CD4-positive, CD25-positive, alpha-beta regulatory T cell (primary cell): ENCODE data around the gene ERCC6. TPM values are rescaled to one million over a fixed set of nuclear protein-coding genes. Genes with fewer than 3 reads are reported as not detected.

Experiments
- ATAC-seq, 2 donors: fragments of 150-1000 bp; cut with Tn5 transposase; one replicate each; pipeline ENCODE4 v1.10.0; 2021; ENCODE audit warnings: low read depth in 2 of 2, moderate number of reproducible peaks in 2 of 2, moderate library complexity in 1 of 2
- DNase-seq, 3 donors: peaks; one replicate each; pipeline versions ENCODE4 v3.0.0 to v3.0.0-alpha.2; 2012 to 2022; ENCODE audit warnings: mixed read lengths in 1 of 3
- H3K27ac ChIP-seq: one replicate; pipeline ENCODE4 v1.7.0; 2013; ENCODE audit warnings: mild to moderate bottlenecking, low read length; ENCODE audit not compliant: insufficient read depth, poor library complexity, severe bottlenecking
- H3K27me3 ChIP-seq: one replicate; pipeline ENCODE4 v1.7.0; 2013; ENCODE audit warnings: low read length; ENCODE audit not compliant: control insufficient read depth, insufficient read depth
- H3K36me3 ChIP-seq: one replicate; pipeline ENCODE4 v1.7.0; 2013; ENCODE audit warnings: mild to moderate bottlenecking, low read length, moderate library complexity; ENCODE audit not compliant: control insufficient read depth, insufficient read depth
- H3K4me1 ChIP-seq: 2 replicates; pipeline ENCODE4 v1.7.0; 2013; ENCODE audit warnings: mild to moderate bottlenecking, low read length; ENCODE audit not compliant: insufficient read depth, control insufficient read depth, poor library complexity, severe bottlenecking
- H3K4me3 ChIP-seq: one replicate; pipeline ENCODE4 v1.7.0; 2013; ENCODE audit warnings: low read depth, mild to moderate bottlenecking, low read length, moderate library complexity
- H3K9me3 ChIP-seq, 2 experiments: 1 replicate in 1 of 2; 2 replicates in 1 of 2; pipeline ENCODE4 v1.7.0; 2013; ENCODE audit warnings: low read length in 2 of 2, mild to moderate bottlenecking in 1 of 2, moderate library complexity in 1 of 2; ENCODE audit not compliant: control insufficient read depth in 2 of 2
- H3K27ac Mint-ChIP-seq, 3 donors: one replicate each; pipeline ENCODE4 v1.8.0; 2020 to 2022; ENCODE audit warnings: mild to moderate bottlenecking in 3 of 3, mixed read lengths in 3 of 3, moderate library complexity in 2 of 3
- H3K27me3 Mint-ChIP-seq: one replicate; pipeline ENCODE4 v1.8.0; 2022; ENCODE audit warnings: mild to moderate bottlenecking, mixed read lengths
- H3K36me3 Mint-ChIP-seq: one replicate; pipeline ENCODE4 v1.8.0; 2020; ENCODE audit warnings: mixed read lengths
- H3K4me1 Mint-ChIP-seq, 4 donors: one replicate each; pipeline ENCODE4 v1.8.0; 2020 to 2022; ENCODE audit warnings: mixed read lengths in 4 of 4, mild to moderate bottlenecking in 1 of 4
- H3K4me3 Mint-ChIP-seq, 4 donors: one replicate each; pipeline ENCODE4 v1.8.0; 2020 to 2022; ENCODE audit warnings: mild to moderate bottlenecking in 4 of 4, mixed read lengths in 4 of 4, moderate library complexity in 3 of 4
- H3K9me3 Mint-ChIP-seq, 7 donors: one replicate each; pipeline ENCODE4 v1.8.0; 2020 to 2022; ENCODE audit warnings: mixed read lengths in 7 of 7, mild to moderate bottlenecking in 3 of 7, moderate library complexity in 2 of 7
- polyA plus RNA-seq, 4 donors: library from polyadenylated mRNA; unstranded; fragments of 300-500 nt; fragmentation: Illumina TruSeq; gene quantifications; one replicate each; pipeline ENCODE4 v1.2.3, GENCODE V29; 2021
- total RNA-seq: library from RNA; stranded (reverse); gene quantifications from one replicate; pipeline ENCODE4 v1.2.3, GENCODE V29; 2022

The ERCC6 gene
- total and polyA plus RNA-seq, 5 donors from 2014 or later, result 8.9 to 59.9 (median 14.3) TPM

DNA sequence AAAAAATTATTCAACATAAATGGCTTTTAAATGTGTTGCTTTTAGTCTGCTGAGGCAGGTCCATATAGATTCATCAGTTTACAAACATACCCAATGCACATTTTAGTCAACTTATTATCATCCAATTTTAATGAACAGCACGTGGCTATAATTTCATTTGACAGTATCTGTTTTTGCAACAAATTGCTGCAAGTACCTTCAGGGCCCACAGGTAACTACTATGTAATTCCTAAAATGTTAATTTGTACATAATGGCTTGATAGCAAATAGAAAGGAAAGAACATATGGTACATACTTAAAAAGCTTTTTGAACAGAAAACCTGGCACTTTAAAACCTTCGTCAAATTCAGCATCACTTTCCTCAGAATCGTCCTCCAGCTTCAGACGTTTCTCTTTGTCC lies 33.3 kb downstream of the ERCC6 start:
- Mint-ChIP-seq H3K27ac (no peak overlapping the region), H3K4me1 (peaks cover 16 to 37% (median 30%) of the 10 kb centered on the region in 4 donors), H3K4me3 (no peak overlapping the region), H3K36me3 (peaks cover 33% of the 10 kb centered on the region), H3K27me3 (no peaks in the 10 kb centered on the region), H3K9me3 (no peaks in the 10 kb centered on the region)
- H3K4me1 ChIP-seq, result peaks cover 14% of the 10 kb centered on the region
- no peak overlapping the region for H3K27ac ChIP-seq
- H3K4me3 ChIP-seq, result no peak overlapping the region
- ATAC-seq (no peak), DNase-seq (no peak)
- H3K36me3 ChIP-seq, result peaks cover 27% of the 10 kb centered on the region
- H3K9me3 ChIP-seq, result no peaks in the 10 kb centered on the region
- H3K27me3 ChIP-seq, result no peaks in the 10 kb centered on the region

- H3K36me3 Mint-ChIP-seq, result peaks cover 34% of the 10 kb centered on the region
- H3K27me3 ChIP-seq, result no peaks in the 10 kb centered on the region
- no peak for ATAC-seq
- H3K36me3 ChIP-seq, result peaks cover 31% of the 10 kb centered on the region
- H3K4me3 ChIP-seq, result no peak overlapping the region
- no peak overlapping the region for H3K4me3 Mint-ChIP-seq
- H3K27ac Mint-ChIP-seq, result no peak overlapping the region
- H3K9me3 ChIP-seq, result no peaks in the 10 kb centered on the region
- H3K4me1 Mint-ChIP-seq, result peaks cover 16 to 36% (median 32%) of the 10 kb centered on the region in 4 donors
- no peak for DNase-seq
- no peaks in the 10 kb centered on the region for H3K9me3 Mint-ChIP-seq
- no peak overlapping the region for H3K27ac ChIP-seq
- no peaks in the 10 kb centered on the region for H3K27me3 Mint-ChIP-seq
- peaks cover 14% of the 10 kb centered on the region for H3K4me1 ChIP-seq
Observed at GRCh38 chr10:49505076-49505475, 33.8 kb downstream of the ERCC6 start.

DNA sequence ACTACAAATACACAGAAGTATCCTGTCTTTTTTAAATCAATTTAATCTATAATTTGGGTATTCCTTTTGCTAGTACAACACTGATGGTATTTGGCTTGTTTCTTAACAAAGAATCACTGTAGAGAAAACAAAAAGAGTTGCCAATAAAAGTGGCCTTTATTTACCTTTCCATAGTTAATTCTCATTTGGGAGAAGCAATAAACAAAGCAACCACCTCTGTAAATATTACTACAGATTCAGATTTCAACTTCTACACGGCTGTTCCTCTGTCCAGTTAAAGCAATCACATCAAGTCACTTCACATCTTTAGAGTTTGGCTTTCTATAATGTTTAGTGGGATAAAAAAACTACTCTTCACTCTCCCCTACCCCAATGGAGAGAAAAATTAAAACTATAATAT lies 34.4 kb downstream of the ERCC6 start:
- no peaks in the 10 kb centered on the region for H3K27me3 ChIP-seq
- no peaks in the 10 kb centered on the region for H3K27me3 Mint-ChIP-seq
- peaks cover 34% of the 10 kb centered on the region for H3K36me3 Mint-ChIP-seq
- H3K4me3 ChIP-seq, result no peak overlapping the region
- no peak for DNase-seq
- H3K4me1 ChIP-seq, result peaks cover 14% of the 10 kb centered on the region
- no peak overlapping the region for H3K27ac Mint-ChIP-seq
- peaks cover 31% of the 10 kb centered on the region for H3K36me3 ChIP-seq
- peaks cover 16 to 32% (median 29%) of the 10 kb centered on the region in 4 donors for H3K4me1 Mint-ChIP-seq
- no peaks in the 10 kb centered on the region for H3K9me3 ChIP-seq
- no peaks in the 10 kb centered on the region for H3K9me3 Mint-ChIP-seq
- no peak overlapping the region for H3K27ac ChIP-seq
- no peak for ATAC-seq
- H3K4me3 Mint-ChIP-seq, result no peak overlapping the region

DNA sequence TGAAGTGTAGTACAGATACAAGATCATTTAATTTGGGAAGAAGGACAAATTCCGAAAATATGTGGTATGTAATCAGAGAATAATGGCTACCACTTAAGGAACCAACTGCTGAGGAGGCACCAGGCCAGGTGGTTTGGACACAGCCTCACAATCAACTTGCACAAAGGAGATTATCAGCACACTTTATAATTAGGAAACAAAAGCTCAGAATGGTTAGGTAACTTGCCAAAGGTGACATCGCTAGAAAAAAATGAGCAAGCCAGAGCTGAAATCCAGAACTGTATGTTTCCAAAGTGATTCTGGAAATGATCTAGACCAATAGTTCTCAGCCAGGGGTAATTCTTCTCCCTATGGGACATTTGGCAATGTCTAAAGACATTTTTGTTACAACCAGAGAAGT lies 36.6 kb downstream of the ERCC6 start:
- Histone ChIP-seq H3K27me3 (no peaks in the 10 kb centered on the region), H3K36me3 (peaks cover 42% of the 10 kb centered on the region), H3K4me3 (no peak overlapping the region), H3K4me1 (no peaks in the 10 kb centered on the region), H3K9me3 (no peaks in the 10 kb centered on the region), H3K27ac (no peak overlapping the region)
- no peaks in the 10 kb centered on the region for H3K27me3 Mint-ChIP-seq
- ATAC-seq (no peak), DNase-seq (no peak)
- H3K36me3 Mint-ChIP-seq, result peaks cover 47% of the 10 kb centered on the region
- peaks cover 3 to 21% (median 17%) of the 10 kb centered on the region in 4 donors for H3K4me1 Mint-ChIP-seq
- no peak overlapping the region for H3K4me3 Mint-ChIP-seq
- no peak overlapping the region for H3K27ac Mint-ChIP-seq
- H3K9me3 Mint-ChIP-seq, result no peaks in the 10 kb centered on the region

DNA sequence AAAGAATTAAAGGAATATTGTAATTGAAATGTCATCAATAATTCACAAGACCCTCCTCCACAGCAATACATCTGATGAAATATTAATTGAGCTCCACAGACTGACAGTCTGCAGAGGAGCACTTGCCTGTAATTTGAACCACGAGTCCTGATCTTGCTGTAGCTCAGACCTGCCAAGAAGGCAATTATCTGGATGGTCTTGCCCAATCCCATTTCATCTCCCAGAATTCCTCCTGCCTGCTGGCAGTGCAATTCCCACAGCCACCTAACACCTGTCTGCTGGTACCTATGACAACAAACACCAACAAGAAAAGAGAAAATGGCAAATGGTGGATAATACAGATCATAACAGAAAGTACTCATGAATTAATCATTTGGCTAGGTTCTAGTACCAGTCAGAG lies 38.5 kb downstream of the ERCC6 start:
- Mint-ChIP-seq H3K9me3 (no peaks in the 10 kb centered on the region), H3K4me1 (peaks cover 0 to 22% (median 16%) of the 10 kb centered on the region in 4 donors), H3K27me3 (no peaks in the 10 kb centered on the region), H3K27ac (no peak overlapping the region), H3K36me3 (peaks cover 52% of the 10 kb centered on the region), H3K4me3 (no peak overlapping the region)
- Histone ChIP-seq H3K27ac (no peak overlapping the region), H3K27me3 (no peaks in the 10 kb centered on the region), H3K4me1 (no peaks in the 10 kb centered on the region), H3K9me3 (no peaks in the 10 kb centered on the region), H3K36me3 (peaks cover 42% of the 10 kb centered on the region), H3K4me3 (no peak overlapping the region)
- ATAC-seq, result no peak
- no peak for DNase-seq

- DNase-seq (no peak), ATAC-seq (no peak)
- Histone ChIP-seq H3K9me3 (no peaks in the 10 kb centered on the region), H3K4me1 (no peaks in the 10 kb centered on the region), H3K36me3 (peaks cover 34% of the 10 kb centered on the region), H3K27me3 (no peaks in the 10 kb centered on the region), H3K4me3 (no peak overlapping the region), H3K27ac (no peak overlapping the region)
- Mint-ChIP-seq H3K4me3 (no peak overlapping the region), H3K27ac (no peak overlapping the region), H3K4me1 (peaks cover 0 to 26% (median 16%) of the 10 kb centered on the region in 4 donors), H3K9me3 (no peaks in the 10 kb centered on the region), H3K36me3 (peaks cover 55% of the 10 kb centered on the region), H3K27me3 (no peaks in the 10 kb centered on the region)
Observed at GRCh38 chr10:49499305-49499851, 39.5 kb downstream of the ERCC6 start.

GRCh38 chr10:49498425-49498824 lies 40.5 kb downstream of the ERCC6 start:
- H3K27me3 ChIP-seq, result no peaks in the 10 kb centered on the region
- H3K9me3 ChIP-seq, result no peaks in the 10 kb centered on the region
- H3K4me3 Mint-ChIP-seq, result no peak overlapping the region
- no peak overlapping the region for H3K4me3 ChIP-seq
- peaks cover 36% of the 10 kb centered on the region for H3K36me3 ChIP-seq
- H3K4me1 ChIP-seq, result no peaks in the 10 kb centered on the region
- H3K36me3 Mint-ChIP-seq, result peaks cover 52% of the 10 kb centered on the region
- DNase-seq (no peak), ATAC-seq (no peak)
- H3K27me3 Mint-ChIP-seq, result no peaks in the 10 kb centered on the region
- H3K4me1 Mint-ChIP-seq, result peaks cover 0 to 26% (median 16%) of the 10 kb centered on the region in 4 donors
- peak overlapping the region in 1 of 3 donors; percentile 21 for H3K27ac Mint-ChIP-seq
- H3K27ac ChIP-seq, result no peak overlapping the region
- H3K9me3 Mint-ChIP-seq, result no peaks in the 10 kb centered on the region

GRCh38 chr10:49497358-49497757 lies 41.6 kb downstream of the ERCC6 start:
- DNase-seq (no peak), ATAC-seq (no peak)
- Histone ChIP-seq H3K27me3 (no peaks in the 10 kb centered on the region), H3K4me3 (no peak overlapping the region), H3K36me3 (peaks cover 35% of the 10 kb centered on the region), H3K9me3 (no peaks in the 10 kb centered on the region), H3K4me1 (no peaks in the 10 kb centered on the region), H3K27ac (no peak overlapping the region)
- no peaks in the 10 kb centered on the region for H3K9me3 Mint-ChIP-seq
- H3K4me3 Mint-ChIP-seq, result no peak overlapping the region
- H3K4me1 Mint-ChIP-seq, result peaks cover 0 to 24% (median 16%) of the 10 kb centered on the region in 4 donors
- H3K27ac Mint-ChIP-seq, result no peak overlapping the region
- peaks cover 51% of the 10 kb centered on the region for H3K36me3 Mint-ChIP-seq
- no peaks in the 10 kb centered on the region for H3K27me3 Mint-ChIP-seq
